Activated naive CD4-positive, alpha-beta T cell treated with anti-CD3 and anti-CD28 coated beads, Interleukin-2, amount 50 U/mL, for 24 hours (primary cell): ENCODE data around the gene ACAD11.

Experiments used
- H3K27ac Mint-ChIP-seq: one replicate; pipeline ENCODE4 v1.8.0; 2021; ENCODE audit warnings: mild to moderate bottlenecking, mixed read lengths
- H3K27me3 Mint-ChIP-seq: one replicate; pipeline ENCODE4 v1.8.0; 2021; ENCODE audit warnings: mixed read lengths
- H3K36me3 Mint-ChIP-seq: one replicate; pipeline ENCODE4 v1.8.0; 2021; ENCODE audit warnings: mixed read lengths
- H3K4me1 Mint-ChIP-seq: one replicate; pipeline ENCODE4 v1.8.0; 2021; ENCODE audit warnings: mixed read lengths
- H3K4me3 Mint-ChIP-seq: one replicate; pipeline ENCODE4 v1.8.0; 2021; ENCODE audit warnings: mild to moderate bottlenecking, mixed read lengths
- H3K9me3 Mint-ChIP-seq: one replicate; pipeline ENCODE4 v1.8.0; 2021; ENCODE audit warnings: mixed read lengths

ACAD11 gene

DNA sequence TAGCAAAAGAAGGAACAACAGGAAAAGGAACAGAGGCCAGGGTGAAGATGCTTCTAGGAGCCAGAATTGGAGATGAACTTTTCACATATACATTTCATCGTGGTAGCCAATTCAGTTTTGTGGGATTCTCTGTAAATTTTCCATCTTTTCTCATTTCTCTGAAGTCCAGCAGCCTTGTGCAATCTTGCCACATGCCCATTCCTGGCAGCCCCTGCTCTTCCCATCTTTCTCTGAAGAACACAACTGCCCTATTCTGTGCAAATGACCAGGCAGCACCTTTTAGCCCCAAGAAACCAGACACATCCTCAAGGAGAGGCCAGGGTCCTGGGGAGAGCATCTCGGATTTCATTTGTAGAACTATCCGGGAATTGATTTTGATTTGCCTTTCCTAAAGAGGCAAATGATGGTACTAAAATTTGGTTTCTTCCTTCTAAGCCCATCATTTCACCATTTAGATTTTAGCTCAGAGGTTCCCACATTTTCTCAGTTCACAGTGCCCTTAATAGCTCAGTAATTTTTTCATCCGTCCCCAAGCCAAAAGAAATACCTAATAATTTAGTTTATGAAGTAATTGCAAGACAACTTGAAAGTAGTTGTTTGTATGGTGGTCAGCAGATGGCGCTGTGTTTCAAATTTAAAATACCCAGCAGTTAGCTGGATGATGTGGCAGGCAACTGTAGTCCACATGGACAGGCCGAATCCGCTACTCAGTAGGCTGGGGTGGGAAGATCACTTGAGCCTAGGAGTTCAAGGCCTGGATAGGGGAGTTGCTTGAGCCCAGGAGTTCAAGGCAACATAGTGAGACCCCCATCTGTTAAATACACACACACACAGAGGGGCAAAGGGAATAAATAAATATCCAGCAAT, 123.8 kb downstream of the ACAD11 start:
- no peaks in the 10 kb centered on the region for H3K4me1 Mint-ChIP-seq
- no peak overlapping the region for H3K4me3 Mint-ChIP-seq
- H3K36me3 Mint-ChIP-seq = peaks cover 14% of the 10 kb centered on the region
- H3K27ac Mint-ChIP-seq = no peak overlapping the region
- no peaks in the 10 kb centered on the region for H3K27me3 Mint-ChIP-seq
- H3K9me3 Mint-ChIP-seq = no peaks in the 10 kb centered on the region

DNA sequence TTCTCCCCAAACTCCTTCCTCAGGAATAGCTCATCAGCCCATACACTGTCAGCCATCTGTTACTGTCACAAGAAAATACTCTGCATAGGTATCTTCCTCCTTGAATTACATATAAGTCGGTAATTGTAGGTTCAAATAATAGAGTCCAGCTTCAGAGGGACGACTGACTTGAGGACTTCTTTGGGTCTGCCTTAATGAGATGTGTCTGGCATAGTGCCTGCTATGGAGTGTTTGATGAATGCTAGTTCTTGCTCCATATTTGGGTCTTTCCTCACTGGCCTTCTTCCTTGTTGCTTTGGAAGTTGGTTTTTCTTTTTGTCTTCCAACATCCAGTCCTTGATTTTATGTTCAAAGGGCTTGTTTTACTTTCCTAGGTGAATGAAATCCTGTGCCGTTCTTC, 129.0 kb downstream of the ACAD11 start:
- H3K27me3 Mint-ChIP-seq = no peaks in the 10 kb centered on the region
- no peak overlapping the region for H3K27ac Mint-ChIP-seq
- H3K4me1 Mint-ChIP-seq = no peaks in the 10 kb centered on the region
- H3K4me3 Mint-ChIP-seq = no peak overlapping the region
- H3K36me3 Mint-ChIP-seq = peaks cover 14% of the 10 kb centered on the region
- H3K9me3 Mint-ChIP-seq = no peaks in the 10 kb centered on the region

DNA sequence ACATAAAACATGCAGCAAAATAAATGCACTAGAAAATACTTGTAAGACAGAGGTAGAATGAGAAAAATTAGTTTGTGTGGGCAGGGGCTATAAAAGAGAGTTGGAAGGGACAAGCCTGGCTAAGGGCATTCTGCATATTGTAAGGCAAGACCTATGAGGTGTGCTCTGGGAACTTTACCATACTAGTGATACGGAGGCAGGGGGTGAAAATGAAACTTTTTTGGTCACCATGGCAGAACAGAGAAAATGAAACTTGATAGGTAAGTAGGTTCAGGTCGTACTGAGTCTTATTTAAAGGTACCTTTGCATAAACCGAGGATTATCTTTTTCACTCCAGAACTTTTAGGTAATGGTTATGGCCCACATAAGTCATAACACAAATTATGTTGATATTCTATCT, 137.3 kb downstream of the ACAD11 start:
- H3K27me3 Mint-ChIP-seq = no peaks in the 10 kb centered on the region
- H3K4me1 Mint-ChIP-seq = peaks cover 11% of the 10 kb centered on the region
- H3K36me3 Mint-ChIP-seq = peaks cover 11% of the 10 kb centered on the region
- no peaks in the 10 kb centered on the region for H3K9me3 Mint-ChIP-seq
- no peak overlapping the region for H3K4me3 Mint-ChIP-seq
- H3K27ac Mint-ChIP-seq = no peak overlapping the region

DNA sequence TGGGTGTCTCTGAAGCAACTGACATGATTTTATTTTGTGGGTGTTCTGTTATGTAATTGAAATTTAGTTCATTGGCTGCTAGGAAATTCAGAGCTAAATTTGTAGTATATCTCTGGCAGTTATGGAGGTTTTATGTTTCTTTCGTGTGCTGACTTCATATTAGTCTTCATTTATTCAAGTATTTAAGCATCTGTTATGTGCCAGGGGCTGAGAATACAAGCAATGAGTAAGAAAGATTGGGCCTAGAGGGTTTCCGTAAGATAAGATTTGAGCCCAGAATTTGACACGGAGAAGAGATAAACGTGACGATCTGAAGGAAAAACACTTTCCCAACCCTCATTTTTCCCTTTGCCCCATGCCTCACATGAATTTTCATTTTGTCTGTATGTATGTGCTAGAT, 137.7 kb downstream of the ACAD11 start:
- Mint-ChIP-seq H3K27me3 (no peaks in the 10 kb centered on the region), H3K4me1 (peaks cover 11% of the 10 kb centered on the region), H3K9me3 (no peaks in the 10 kb centered on the region), H3K4me3 (no peak overlapping the region), H3K36me3 (peaks cover 11% of the 10 kb centered on the region), H3K27ac (no peak overlapping the region)

DNA sequence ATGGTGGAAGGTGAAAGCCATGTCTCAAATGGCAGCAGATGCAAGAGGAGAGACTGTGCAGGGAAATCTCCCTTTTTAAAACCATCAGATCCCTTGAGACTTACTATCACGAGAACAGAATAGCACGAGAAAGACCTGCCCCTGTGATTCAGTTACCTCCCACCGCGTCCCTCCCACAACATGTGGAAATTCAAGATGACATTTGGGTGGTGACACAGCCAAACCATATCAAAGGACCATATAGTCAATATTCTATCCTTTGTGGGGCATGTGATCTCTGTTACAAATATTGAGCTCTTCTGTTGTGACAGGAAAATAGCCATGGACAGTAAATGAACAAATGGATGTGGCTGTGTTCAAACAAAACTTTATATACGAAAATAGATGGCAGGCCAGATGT, 139.7 kb downstream of the ACAD11 start:
- Mint-ChIP-seq H3K27ac (no peak overlapping the region), H3K4me1 (peaks cover 11% of the 10 kb centered on the region), H3K9me3 (no peaks in the 10 kb centered on the region), H3K27me3 (no peaks in the 10 kb centered on the region), H3K4me3 (no peak overlapping the region), H3K36me3 (peaks cover 13% of the 10 kb centered on the region)

DNA sequence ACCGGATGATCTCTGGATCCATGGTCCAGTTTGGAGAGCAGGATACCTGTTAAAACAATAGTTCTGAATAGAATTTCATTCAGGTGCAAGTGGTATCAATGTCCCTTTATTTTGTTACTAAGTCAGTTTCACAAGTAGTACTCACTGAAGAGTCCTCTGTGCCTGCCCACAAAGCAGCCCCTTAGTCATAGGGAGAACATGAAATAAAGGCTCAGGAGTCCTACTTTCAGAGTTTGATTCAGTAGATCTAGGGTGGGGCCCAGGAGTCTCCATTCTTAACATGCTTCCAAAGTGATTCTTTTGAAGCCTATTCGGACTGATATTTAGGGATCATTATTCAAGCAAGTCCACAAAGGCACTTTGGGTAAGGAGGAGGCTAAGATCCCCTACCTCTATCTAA, 142.3 kb downstream of the ACAD11 start:
- Mint-ChIP-seq H3K27ac (no peak overlapping the region), H3K4me3 (no peak overlapping the region), H3K36me3 (peaks cover 15% of the 10 kb centered on the region), H3K27me3 (no peaks in the 10 kb centered on the region), H3K4me1 (peaks cover 10% of the 10 kb centered on the region), H3K9me3 (no peaks in the 10 kb centered on the region)

DNA sequence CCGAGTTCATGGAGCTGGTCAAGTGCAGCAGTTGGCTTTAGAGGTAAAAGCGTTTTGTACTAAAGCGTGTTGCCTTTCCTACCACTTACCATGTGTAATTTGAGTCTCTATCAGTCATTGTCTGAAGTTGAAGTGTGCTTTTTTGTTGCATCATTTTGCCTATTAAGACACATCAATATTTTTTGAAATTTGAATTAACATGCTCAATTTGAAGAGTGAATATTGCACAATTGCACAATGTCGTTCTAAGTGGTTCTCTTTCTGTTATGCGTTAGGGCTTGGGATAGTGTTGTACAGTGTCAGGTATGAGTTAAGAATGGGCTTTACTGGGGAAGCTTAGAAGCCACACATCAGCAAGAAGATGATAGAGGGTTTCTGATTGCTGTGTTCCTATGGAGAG, 146.6 kb downstream of the ACAD11 start:
- Mint-ChIP-seq H3K27ac (no peak overlapping the region), H3K4me3 (no peak overlapping the region), H3K4me1 (no peaks in the 10 kb centered on the region), H3K9me3 (no peaks in the 10 kb centered on the region), H3K36me3 (peaks cover 16% of the 10 kb centered on the region), H3K27me3 (no peaks in the 10 kb centered on the region)

DNA sequence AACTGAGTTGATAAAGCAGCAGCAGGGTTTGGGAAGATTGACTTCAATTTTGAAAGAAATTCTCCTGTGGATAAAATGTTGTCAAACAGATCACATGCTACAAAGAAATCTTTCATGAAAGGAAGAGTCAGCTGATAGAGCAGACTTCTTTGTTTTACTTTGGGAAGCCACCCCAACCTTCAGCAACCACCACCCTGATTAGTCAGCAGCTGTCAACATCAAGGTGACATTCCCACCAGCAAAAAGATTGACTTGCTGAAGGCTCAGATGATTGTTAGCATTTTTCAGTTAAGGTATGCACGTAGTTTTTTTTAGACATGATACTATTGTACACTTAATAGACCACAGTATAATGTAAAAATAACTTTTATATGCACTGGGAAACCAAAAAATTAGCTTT, 150.1 kb downstream of the ACAD11 start:
- no peaks in the 10 kb centered on the region for H3K4me1 Mint-ChIP-seq
- no peaks in the 10 kb centered on the region for H3K9me3 Mint-ChIP-seq
- no peak overlapping the region for H3K27ac Mint-ChIP-seq
- H3K4me3 Mint-ChIP-seq = no peak overlapping the region
- H3K27me3 Mint-ChIP-seq = no peaks in the 10 kb centered on the region
- H3K36me3 Mint-ChIP-seq = peaks cover 22% of the 10 kb centered on the region

DNA sequence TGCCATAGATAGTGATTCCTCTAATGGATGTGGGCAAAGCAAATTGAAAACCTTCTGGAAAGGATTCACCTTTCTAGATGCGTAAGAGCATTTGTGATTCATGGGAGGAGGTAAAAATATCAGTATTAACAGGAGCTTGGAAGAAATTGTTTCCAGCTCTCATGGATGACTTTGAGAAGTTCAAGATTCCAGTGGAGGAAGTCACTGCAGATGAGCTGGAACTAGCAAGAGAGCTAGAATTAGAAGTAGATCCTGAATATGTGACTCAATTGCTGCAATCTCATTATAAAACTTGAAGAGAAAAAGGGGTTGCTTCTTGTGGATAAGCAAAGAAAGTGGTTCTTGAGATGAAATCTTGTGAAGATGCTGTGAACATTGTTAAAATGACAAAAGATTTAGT, 150.5 kb downstream of the ACAD11 start:
- Mint-ChIP-seq H3K4me1 (no peaks in the 10 kb centered on the region), H3K36me3 (peaks cover 19% of the 10 kb centered on the region), H3K27me3 (no peaks in the 10 kb centered on the region), H3K9me3 (no peaks in the 10 kb centered on the region), H3K27ac (no peak overlapping the region), H3K4me3 (no peak overlapping the region)
